RPMI7951 (cell line): Measurements from ENCODE around the gene NAPA. TPM values are rescaled to one million over a fixed set of nuclear protein-coding genes. Genes with fewer than 3 reads are reported as not detected.

Experiments used
- DNase-seq: peaks from one replicate; pipeline ENCODE4 v3.0.0-alpha.2; 2012; ENCODE audit warnings: low read depth
- total RNA-seq: library from RNA; depleted of rRNA; stranded (reverse); fragments of >200 nt; shearing (Covaris generic); gene quantifications from 2 replicates; pipeline ENCODE4 v1.2.3, GENCODE V29; 2014

NAPA gene
- total RNA-seq, 1 experiment from 2014 or later = 102 TPM

DNA sequence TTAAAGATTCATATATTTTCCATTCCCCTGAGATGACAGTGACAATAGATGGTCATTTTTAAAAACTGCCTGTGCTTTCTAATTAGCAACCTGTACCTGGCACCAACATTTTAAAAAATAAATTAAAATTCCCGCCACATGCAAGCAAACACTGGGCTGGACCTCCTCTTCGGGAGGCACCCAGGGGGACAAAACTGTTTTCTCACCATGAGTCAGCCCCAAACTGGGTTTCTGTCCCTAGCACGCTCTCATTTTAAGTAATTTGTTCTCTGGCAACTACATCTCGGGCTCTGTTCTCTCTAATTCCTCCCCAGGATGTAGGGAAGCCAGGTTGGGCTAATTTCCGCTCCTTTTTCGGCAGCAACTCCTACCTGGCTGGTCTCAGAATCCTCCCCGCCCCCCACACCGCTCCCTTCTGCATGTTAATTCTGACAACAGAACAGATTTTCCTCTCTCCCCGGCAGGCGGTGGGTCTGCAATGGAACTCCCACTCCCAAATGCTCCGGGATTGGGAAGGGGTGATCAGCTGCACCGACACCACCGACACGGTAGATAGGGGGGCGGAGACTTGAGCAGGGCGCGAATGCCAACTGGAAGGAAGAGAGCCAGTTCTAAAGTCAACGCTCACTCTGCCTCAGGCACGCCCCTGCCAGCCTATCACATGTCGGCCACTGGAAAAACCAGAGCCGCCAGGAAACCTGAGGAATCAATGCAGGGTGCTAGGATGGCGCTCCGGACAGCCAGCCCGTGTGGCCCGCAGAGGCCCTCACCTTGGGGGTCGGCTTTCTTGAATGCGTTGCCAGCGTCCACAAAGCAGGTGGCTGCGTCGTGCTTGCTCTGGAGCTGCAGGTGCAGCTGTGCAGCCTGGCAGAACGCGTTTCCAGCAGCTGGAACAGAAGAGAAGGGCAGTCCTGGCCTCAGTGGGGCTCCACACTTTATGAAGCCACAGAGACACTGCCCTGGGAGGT lies 14.7 kb downstream of the NAPA start:
- no peak for DNase-seq

DNA sequence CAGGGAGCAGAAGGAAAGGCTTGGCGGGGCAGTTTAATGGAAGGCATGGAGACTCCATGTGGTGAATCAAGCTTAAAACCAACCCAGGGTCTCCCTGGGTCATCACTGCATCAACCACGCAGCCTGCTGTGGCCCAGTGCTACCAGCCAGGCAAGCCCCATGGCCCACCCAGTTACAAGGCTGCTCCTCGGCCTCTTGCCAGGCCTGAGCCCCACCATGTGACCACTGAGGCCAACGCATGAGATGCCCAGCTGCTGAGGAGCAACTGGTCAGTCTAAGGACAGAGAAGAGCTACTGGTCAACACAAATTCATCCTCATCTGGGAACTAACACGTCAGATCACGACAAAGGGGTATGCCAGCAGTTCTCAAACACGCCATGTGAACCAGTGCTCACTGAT lies 15.5 kb downstream of the NAPA start:
- no peak for DNase-seq

DNA sequence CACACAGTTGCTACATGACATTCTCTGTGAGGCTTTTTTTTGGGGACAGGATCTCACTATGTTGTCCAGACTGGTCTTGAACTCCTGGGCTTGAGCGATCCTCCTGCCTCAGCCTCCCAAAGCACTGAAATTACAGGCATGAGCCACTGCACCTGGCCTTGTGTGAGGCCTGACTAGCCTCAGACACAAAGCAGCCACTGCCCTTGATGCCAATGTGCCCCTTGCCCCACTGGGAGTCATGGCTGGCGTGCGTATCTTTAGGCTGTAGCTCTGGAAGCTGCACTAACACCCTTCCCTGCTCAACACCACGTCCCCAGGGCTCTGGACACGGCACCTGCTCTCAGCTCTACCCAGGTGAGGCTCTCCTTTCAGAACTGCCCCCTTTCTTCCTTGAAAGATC lies 16.3 kb downstream of the NAPA start:
- no peak for DNase-seq

DNA sequence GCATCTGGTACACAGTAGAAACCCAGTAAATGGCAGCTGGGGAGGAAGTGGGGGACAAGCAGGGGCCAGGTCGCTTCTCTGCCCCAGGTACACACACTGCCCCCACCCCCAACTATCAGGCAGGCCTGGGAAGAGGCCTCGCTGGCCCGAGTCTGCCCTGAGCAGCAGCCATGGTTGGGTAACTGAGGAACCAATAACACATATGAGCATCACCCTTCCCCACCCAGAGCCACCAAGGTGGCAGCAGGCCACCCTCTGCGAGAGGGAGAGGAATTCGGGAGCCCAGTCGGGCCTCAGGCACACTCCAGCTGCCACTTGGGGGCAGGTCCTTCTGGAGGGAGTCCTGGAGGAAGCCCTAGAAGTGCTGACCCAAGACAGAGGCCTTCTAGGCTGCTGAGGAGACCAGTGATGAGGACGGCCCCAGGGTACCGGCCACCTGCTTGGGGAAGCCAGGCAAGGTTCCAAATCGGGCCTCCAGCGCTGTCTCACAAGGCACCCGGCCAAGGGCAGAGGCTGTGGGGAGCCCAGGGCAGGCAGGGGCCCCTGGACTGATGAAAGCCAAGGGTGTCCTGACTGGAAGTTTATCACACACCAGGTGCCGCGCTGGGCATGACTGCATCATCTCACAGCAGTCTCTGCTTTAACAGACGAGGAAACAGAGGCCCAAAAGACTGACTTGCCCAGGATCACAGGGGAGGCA lies 16.9 kb downstream of the NAPA start:
- peak; percentile 29 for DNase-seq

DNA sequence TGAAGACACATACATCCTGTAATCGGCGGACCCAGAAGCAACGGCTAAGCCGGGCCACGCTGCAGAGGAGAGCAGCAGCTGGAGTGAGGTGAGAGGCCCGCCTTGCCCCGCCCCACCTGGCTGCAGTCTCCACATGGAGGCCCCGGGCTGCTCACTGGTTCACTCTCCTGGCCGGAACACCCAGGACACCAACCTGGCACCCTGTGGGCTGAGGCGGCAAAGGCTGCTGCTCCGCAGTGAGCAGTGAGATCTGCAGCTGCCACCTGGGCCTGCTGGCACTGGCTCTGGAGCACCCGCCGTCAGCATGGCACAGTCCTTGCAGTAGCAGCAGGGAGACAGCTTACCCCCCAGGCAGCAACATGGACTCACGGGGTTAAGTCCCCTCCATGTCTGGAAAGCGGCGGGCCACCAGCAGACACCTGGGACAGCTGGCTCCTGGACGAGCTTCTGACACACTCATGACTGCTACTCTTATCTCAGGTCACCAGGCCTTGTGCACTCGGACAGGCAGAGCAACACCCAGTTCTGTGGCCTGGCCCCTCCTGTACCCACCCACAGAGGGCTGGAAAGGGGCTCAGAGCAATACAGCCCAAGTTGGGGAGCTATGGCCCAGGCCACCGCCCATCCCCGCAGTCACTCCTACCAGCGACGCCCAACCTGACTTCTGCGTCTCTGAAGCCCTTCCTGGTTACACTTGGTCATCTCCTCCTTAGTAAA lies 17.7 kb downstream of the NAPA start:
- DNase-seq = no peak

DNA sequence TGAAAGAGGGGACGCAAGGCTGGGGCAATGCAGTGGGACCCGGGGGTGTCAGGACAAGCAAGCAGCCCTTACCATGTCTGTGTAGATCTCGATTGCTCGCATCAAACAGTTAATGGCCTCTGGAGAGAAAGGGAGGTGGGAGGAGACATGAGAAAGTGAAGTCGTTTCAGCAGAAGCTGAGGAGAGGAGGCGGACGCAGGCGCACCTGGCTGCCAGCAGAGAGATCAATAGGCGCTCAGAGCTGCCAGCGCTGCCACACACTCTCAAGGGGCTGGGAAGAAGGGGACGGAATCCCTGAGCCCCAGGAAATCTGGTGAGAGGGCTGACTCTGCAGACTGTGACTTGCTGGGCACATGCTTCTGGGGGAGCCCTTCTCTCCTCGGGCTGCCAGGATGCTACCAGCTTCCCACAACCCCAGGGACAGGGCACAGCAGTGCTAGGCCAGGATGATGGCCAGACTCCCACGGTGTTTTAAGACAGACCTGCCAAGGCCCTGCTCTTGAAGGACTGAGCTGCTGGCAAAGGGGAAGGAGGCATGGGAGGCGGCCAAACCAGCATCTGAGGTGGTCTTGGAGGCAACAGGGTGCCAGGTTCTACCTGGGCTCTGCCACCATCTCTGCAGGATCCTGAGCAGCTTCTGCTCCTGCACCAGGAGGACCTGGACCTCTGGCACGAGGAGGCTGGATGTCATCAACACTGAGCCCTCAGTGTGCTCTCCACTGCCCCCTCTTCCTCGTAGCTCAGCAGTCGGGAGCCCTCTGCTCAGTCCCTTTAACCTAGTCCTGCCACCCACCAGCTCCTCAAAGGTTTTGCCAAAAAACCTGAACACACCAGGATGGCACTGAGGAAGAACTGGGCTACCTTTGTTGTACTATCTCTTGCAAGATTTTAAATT lies 19.1 kb downstream of the NAPA start:
- no peak for DNase-seq

DNA sequence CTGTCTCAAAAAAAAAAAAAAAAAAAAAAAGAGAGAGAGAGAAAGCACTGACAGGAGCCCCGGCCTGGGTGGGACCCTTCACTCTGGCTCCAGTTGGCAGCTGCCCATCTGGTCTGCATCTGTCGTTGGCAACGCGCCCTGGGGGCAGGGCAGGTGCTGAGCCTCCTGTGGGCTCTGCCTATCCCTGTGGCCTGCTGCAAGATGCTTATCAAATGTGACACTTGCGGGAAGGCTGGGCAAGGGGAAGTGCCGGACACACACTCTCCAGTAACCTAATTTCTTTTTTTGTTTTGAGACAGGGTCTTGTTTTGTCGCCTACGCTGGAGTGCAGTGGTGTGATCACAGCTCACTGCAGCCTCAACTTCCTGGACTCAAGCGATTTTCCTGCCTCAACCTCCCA lies 20.1 kb downstream of the NAPA start:
- DNase-seq = no peak

DNA sequence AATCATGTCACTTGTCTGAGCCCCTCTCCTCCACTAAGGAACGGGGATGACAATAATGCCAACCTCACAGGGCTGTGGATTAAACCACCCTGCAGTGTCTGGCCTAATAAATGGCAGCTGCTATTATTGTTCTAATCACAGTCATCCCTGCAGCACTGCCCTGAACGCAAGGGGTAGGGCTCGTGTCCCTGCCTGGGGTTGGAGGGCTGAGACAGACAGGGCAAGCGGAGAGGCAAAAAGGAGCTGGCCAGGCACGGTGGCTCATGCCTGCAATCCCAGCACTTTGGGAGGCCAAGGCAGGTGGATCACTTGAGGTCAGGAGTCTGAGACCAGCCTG lies 20.7 kb downstream of the NAPA start:
- DNase-seq = no peak

DNA sequence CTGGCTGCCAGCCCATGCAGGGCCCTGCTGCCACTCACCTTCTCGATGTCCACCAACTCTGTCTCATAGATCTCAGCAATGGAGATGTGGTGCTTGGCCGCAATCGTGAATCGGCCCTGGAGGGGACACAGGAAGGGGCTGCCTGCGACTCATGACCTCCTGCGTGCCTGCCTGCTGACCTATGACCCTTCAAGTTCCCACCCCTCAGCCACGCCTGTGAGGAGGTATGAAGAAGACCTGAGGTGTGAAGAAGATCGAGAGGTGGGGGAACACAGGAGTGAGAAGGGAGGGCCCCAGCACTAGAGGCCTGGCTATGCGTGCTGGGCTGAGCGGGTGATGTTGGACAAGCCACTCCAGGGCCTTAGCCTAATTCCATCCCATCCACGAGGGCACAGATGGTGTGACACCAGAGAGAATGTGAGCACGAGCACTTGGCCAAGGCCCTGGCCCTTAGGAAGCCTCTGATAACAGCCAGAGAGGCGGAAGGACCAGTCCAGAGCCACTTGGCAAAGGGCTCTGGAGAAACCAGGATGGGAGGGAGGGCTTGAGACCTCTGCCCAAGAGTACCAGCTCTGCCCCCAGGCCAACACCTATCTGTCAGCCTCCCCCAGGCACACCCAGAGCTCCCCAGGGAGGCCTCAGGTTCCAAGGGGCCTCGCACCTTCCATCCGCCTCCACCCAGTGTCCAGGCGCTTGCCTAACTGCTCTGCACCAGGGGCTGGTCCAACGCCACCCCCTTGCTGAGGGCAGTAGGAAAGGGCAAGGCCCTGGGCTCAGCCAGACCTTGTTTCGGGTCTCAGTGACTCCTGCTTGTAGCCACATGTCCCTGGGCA lies 21.3 kb downstream of the NAPA start:
- no peak for DNase-seq

DNA sequence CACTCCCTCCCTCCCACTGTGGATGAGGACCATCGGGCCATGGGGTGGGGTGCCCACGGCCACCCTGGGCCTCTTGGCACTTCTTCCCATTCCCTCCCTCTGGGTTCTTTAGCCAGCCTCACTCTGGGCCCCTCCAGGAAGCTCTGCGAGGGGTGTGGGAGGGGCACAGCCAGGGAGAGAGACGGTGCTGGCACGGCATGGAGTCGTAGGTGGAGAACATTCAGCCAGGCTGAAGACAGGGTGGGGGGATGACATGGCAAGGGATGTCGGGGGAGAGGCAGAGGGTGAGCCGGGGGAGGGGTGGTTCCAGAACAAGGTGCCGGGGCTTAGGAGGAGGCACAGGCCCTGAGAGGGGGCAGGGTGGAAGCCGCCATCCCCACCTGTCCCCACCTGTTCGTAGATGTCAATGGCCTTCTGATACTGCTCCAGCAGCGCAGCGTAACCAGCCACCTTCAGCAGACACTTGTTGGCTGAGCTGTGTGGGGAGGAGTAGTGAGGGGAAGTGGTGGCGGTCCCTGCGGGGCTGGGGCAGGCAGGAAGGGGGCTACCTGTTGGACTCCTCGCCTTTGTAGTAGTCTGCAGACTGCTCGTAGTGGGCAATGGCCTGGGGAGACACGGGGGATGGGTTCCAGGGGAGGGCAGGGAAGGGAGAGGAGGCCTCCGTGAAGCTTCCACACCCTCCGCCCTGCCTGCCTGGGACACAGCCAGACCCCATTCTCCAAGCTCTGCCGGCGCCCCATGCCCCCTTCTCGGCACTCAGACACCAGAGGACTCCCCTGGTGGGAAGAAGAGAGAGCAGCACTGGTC lies 22.1 kb downstream of the NAPA start:
- no peak for DNase-seq

DNA sequence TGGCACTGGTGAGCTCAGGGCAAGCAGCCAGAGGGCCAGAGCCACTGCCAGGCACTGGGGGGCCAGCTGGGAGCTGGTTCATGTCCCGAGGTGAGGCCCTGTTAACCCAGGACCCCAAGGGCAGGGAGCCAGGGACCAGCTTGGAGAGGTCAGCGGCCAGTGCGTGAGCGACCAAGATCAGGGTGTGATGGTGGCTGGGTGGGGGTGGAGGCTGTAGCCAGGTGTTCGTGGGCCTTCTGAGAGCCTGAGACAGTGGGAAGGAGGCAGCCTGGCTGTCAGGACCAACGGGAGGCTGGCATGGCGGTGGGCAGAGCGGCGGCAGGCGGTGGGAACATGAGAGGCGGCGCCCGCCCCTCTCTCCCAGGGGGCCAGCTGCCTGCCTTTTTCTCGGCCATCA lies 22.7 kb downstream of the NAPA start:
- DNase-seq = no peak

DNA sequence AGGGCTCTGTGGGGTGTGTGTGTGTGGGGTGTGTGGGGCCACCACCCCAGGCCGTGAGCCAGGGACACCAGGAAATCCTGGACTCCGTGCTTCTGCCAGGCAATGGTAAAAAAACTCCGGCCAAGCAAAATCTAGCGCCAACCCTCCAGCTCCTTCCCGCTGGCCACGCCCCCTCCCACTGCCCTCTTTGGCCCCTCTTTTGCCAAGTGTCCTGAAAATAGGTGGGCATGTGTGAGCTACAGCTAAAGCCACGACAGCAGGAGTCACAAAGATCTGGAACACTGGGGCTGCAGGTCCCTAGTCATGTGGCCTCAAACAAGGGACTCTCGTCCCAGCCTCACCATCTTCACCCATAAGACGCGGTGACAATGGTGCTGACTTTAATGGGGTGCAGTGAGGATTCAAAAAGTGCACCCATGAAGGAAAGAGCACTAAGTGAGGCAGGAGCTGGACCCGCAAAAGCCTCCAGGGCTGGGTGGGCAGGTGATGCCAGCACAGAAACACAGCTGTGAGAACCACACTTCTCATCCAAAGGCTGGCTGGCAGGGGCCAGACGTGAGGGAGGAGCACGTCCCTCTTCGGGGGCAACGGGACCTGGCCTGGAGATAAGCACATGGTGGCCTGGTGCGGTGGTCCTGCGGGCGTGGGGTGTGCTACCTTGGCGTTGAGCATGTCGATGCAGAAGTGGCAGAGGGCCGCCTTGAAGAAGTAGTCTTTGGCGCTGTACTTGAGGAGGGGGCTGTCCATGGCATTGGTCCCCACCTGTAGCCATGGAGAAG lies 23.3 kb downstream of the NAPA start:
- no peak for DNase-seq

GRCh38 chr19:47490847-47491246 lies 24.0 kb downstream of the NAPA start:
- DNase-seq = no peak

- DNase-seq = no peak
These were observed 24.8 kb downstream of the NAPA start for GRCh38 chr19:47490031-47490430.

GRCh38 chr19:47489072-47489914 lies 25.6 kb downstream of the NAPA start:
- DNase-seq = no peak

DNA sequence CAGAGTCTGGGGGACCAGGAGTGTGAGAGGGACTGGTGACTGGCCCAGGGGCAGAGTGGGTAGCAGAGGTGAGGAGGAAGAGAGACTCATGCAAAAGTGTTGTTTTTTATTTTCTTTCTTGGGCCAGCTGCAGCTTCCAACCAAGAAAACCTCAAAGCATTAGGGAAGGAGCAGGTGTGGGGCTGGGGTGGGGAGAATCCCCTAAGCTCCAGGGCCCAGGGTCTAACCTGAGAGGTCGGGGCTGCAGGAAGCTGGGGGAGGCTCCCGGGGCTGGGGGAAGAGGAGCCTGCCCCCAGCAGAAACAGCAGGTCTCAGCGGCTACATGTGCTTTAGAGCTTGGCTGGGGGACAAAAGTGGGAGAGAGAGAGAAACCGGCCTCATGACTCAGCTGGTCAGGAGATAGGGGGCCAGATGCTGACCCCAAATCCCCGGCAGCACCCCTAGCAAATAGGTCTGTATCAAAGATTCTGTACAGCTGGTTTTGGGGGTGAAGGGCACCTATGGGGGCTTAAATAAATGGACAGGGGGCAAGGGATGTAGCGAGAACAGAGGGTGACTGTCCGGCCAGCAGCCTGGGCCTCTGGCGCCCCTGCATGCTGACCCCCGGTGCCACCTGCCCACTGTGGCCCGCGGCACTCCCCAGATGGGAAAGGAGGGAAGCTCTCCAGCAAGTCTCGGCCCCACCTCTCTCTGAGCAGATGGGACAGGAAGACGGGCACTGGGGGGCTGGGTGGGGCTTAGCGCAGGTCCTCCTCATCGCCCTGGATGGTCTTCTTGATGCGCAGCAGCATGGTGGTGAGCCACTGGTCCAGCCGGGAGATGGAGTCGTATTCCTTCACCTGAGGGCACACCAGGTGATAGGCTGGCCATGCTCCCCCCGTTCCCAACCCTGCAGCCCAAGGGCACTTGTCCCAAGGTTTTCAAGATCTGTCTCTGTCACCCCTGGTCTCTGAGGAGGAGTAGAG lies 27.0 kb downstream of the NAPA start:
- no peak for DNase-seq

DNA sequence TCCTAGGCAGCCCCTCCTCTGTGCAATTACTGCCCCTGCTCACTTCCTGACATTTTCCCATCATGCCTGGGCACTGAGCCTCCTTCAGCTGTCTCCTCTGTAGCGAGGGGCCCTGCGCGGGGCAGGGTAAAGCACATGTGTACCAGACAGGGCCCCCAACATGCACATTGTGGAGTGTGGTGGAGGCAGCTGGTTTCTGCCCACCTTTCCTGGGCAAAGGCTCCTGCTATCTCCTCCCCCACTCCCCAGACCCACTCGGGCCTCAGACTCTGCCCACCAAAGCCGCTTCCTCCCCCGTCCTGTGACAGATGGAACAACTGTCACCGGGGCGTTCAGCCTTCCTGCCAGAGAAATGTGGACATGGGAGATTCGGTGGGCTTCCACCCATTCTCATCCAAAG lies 28.0 kb downstream of the NAPA start:
- no peak for DNase-seq
